Stimulated activated memory B cell treated with anti-CD40 and anti-IgM and Interleukin-4, amounts not matched to agents 10 μg/mL and 1 μg/mL and 100 μg/mL, for 72 hours (primary cell): Measurements from ENCODE around the gene KLK6.
"Not testable (repeated sequence)": the region's sequence is repeated elsewhere in the genome, so short reads cannot be mapped to it uniquely, and the experiment has no call there.

Source experiments
- ATAC-seq: fragments of 150-1000 bp; cut with Tn5 transposase; 2 replicates; pipeline ENCODE4 v1.10.0; 2021
- H3K27ac Mint-ChIP-seq: one replicate; pipeline ENCODE4 v1.8.0; 2022; ENCODE audit warnings: mild to moderate bottlenecking, mixed read lengths
- H3K27me3 Mint-ChIP-seq: one replicate; pipeline ENCODE4 v1.8.0; 2022; ENCODE audit warnings: mixed read lengths
- H3K36me3 Mint-ChIP-seq: one replicate; pipeline ENCODE4 v1.8.0; 2022; ENCODE audit warnings: mixed read lengths
- H3K4me1 Mint-ChIP-seq: one replicate; pipeline ENCODE4 v1.8.0; 2022; ENCODE audit warnings: mixed read lengths
- H3K4me3 Mint-ChIP-seq: one replicate; pipeline ENCODE4 v1.8.0; 2022; ENCODE audit warnings: mild to moderate bottlenecking, moderate library complexity, mixed read lengths
- H3K9me3 Mint-ChIP-seq: one replicate; pipeline ENCODE4 v1.8.0; 2022; ENCODE audit warnings: mixed read lengths

Gene KLK6

DNA sequence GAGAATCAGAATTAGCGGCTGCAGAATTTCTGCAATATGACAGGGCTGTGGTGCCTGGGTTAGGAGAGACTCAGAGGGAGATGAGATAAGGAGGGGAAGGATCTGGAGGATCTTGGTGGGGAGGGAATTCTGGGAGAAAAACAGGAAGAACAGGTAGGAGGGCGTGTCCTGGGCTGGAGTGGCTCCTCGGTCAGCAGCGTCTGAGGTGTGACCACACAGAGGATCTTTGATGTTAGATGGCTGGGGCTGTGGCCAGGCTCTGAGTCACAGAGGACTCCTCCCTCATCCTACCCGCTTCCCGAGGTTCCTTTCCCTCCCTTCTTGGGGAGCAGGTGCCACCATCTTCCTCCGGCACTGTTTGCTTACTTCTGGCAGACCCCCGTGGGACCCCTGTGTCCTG is 6.4 kb upstream of the KLK6 start:
- H3K36me3 Mint-ChIP-seq = no peaks in the 10 kb centered on the region
- H3K9me3 Mint-ChIP-seq = peaks cover 2% of the 10 kb centered on the region
- peaks cover 70% of the 10 kb centered on the region for H3K27me3 Mint-ChIP-seq
- peak; percentile 13 for ATAC-seq
- H3K4me3 Mint-ChIP-seq = no peak overlapping the region
- no peak overlapping the region for H3K27ac Mint-ChIP-seq
- H3K4me1 Mint-ChIP-seq = no peaks in the 10 kb centered on the region

DNA sequence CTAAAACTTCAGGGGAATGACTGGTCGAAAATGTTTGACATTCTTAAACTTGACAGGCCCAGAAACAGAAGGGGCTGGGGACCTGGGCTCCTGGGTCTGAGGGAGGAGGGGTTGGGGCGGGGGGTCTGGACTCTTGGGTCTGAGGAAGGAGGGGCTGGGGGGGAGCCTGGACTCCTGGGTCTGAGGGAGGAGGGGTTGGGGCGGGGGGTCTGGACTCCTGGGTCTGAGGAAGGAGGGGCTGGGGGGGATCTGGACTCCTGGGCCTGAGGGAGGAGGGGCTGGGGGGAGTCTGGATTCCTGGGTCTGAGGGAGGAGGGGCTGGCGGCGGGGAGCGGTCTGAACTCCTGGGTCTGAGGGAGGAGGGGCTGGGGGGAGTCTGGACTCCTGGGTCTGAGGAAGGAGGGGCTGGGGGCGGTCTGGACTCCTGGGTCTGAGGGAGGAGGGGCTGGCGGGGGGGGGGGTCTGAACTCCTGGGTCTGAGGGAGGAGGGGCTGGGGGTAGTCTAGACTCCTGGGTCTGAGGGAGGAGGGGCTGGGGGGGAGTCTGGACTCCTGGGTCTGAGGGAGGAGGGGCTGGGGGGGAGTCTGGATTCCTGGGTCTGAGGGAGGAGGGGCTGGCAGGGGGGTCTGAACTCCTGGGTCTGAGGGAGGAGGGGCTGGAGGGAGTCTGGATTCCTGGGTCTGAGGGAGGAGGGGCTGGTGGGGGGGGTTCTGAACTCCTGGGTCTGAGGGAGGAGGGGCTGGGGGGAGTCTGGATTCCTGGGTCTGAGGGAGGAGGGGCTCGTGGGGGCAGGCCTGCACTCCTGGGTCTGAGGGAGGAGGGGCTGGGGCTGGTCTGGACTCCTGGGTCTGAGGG is 5.5 kb upstream of the KLK6 start:
- Mint-ChIP-seq H3K27ac (no peak overlapping the region), H3K9me3 (no peaks in the 10 kb centered on the region), H3K4me1 (no peaks in the 10 kb centered on the region), H3K4me3 (no peak overlapping the region), H3K36me3 (no peaks in the 10 kb centered on the region), H3K27me3 (peaks cover 70% of the 10 kb centered on the region)
- no peak for ATAC-seq

DNA sequence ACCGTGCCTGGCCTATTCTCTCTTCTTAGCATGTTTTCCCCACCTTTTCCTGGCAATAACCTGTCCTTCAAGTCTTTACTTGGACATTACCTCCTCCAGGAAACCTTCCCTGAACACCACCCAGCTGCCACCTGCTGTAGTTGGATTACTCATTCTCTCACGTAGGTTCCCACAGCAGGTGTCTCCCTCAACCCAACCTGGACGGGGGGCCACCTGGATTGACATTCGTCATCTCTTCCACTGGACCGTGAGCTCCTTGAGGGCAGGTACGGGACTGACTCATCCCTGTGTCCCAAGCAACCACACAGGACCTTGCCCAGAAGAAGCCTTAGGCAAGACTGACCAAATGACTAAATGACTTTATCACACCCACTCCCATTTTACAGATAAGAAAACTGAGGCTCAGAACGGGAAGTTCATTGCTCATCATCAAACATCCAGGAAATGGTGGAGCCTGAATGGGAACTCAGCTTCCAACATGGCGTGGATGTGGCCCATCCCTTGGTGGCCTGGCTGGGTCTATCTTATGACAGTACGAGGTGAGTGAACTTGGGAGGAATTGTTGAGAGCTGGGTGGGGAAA is 3.5 kb upstream of the KLK6 start:
- peaks cover 63% of the 10 kb centered on the region for H3K27me3 Mint-ChIP-seq
- no peak for ATAC-seq
- H3K4me1 Mint-ChIP-seq = no peaks in the 10 kb centered on the region
- H3K4me3 Mint-ChIP-seq = no peak overlapping the region
- no peaks in the 10 kb centered on the region for H3K9me3 Mint-ChIP-seq
- no peak overlapping the region for H3K27ac Mint-ChIP-seq
- H3K36me3 Mint-ChIP-seq = no peaks in the 10 kb centered on the region

DNA sequence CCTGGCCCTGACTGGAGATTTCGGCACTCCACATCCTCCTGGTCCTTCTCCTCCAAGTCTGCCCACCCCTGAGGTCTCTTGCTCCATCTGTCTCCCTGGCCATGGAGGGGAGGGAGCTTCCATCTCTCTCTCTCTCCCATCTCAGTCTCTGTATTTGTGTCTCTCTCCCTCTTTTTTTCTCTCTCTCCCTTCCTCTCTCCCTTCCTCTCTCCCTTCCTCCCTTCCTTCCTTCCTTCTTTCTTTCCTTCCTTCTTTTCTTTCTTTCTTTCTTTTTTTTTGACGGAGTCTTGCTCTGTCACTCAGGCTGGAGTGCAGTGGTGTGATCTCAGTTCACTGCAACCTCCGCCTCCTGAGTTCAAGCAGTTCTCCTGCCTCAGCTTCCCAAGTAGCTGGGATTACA is 419 bp upstream of the KLK6 start:
- not testable (repeated sequence) for H3K36me3 Mint-ChIP-seq, H3K4me1 Mint-ChIP-seq, H3K27ac Mint-ChIP-seq, H3K9me3 Mint-ChIP-seq, ATAC-seq, H3K4me3 Mint-ChIP-seq
- peaks cover 67% of the 10 kb centered on the region for H3K27me3 Mint-ChIP-seq

DNA sequence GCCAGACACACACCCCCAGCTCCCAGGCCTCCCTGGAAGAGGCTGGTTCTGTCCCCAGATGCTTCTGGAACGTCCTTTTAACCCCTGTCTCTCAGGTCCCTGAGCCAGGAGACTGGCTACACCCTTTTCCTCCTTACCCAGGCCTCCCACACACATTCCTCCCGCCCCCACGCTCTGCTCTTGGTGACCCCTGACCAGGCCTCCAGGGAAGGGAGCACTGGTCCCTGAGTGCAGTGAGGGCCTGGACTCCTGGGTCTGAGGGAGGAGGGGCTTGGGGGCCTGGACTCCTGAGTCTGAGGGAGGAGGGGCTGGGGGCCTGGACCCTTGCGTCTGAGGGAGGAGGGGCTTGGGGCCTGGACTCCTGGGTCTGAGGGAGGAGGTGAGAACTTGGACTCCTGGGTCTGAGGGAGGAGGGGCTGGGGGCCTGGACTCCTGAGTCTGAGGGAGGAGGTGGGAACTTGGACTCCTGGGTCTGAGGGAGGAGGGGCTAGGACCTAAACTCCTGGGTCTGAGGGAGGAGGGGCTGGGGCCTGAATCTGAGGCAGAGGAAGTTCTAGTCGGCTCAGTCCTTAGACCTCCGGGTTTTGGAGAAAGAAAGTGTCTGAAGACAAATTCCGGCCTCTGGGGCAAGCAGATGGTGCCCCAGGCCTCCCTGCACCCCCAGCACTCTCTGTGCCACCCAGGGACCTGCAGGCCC is 527 bp downstream of the KLK6 start:
- Mint-ChIP-seq H3K9me3 (peaks cover 2% of the 10 kb centered on the region), H3K27ac (no peak overlapping the region), H3K36me3 (no peaks in the 10 kb centered on the region), H3K4me1 (no peaks in the 10 kb centered on the region), H3K27me3 (peaks cover 74% of the 10 kb centered on the region), H3K4me3 (no peak overlapping the region)
- no peak for ATAC-seq

DNA sequence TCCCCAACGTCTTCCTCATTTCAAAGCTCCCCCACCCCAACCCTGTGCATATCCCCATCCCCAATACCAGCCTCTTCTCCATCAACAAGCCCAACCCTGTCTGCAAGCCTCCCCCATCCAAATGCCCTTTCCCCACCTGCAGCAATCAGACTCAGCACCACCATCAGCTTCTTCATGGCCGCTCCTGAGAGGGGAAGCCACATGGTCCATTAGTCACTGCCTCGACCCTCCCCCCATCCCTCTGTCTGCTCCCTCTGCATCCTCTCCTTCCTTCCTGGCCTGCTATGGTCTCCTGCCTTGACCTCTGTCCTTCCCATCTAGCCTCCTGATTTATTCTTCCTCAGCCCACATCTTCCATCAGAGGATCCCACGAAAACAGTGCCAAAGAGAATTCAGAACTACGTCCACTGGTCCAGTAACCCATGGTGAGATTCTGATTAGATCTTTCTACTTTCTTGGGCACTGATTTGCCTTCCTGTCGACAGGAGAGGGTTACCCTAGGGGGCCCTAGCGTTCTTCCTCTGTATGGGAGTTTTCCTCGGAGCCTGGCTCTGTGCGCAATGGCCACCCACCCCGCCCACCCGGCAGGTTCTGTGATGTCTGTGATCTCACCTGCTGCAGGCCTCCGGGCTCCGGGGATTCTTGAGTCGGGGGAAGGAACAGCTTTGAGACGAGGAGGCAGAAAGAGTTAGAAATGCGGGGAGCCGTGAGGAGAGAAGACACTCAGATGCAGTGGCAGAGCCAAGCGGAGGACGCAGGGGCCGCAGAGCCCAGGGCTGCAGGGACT is 1.3 kb downstream of the KLK6 start:
- no peaks in the 10 kb centered on the region for H3K4me1 Mint-ChIP-seq
- no peak overlapping the region for H3K4me3 Mint-ChIP-seq
- peaks cover 76% of the 10 kb centered on the region for H3K27me3 Mint-ChIP-seq
- no peaks in the 10 kb centered on the region for H3K36me3 Mint-ChIP-seq
- no peak for ATAC-seq
- H3K9me3 Mint-ChIP-seq = peaks cover 6% of the 10 kb centered on the region
- H3K27ac Mint-ChIP-seq = no peak overlapping the region

DNA sequence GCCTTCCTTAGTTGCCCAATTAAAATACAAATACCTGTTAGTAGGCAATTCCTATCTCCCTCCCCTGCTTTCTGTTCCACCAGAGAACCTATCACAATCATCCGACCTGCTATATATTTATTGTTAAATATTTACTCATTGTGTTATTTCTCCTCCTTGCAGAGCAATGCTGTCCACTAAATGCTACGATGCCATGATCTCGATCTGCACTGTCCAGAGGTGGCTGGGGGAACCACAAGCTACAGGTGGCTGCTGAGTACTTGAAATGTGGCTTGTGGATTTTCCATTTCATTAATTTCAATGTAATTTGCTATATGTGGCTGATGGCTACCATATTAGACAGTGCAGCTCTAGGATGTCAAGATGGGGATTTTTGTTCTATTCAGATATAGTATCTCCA is 5.1 kb downstream of the KLK6 start:
- Mint-ChIP-seq H3K27ac (no peak overlapping the region), H3K9me3 (peaks cover 31% of the 10 kb centered on the region), H3K36me3 (peaks cover 8% of the 10 kb centered on the region), H3K4me3 (no peak overlapping the region), H3K4me1 (no peaks in the 10 kb centered on the region), H3K27me3 (peaks cover 62% of the 10 kb centered on the region)
- no peak for ATAC-seq

DNA sequence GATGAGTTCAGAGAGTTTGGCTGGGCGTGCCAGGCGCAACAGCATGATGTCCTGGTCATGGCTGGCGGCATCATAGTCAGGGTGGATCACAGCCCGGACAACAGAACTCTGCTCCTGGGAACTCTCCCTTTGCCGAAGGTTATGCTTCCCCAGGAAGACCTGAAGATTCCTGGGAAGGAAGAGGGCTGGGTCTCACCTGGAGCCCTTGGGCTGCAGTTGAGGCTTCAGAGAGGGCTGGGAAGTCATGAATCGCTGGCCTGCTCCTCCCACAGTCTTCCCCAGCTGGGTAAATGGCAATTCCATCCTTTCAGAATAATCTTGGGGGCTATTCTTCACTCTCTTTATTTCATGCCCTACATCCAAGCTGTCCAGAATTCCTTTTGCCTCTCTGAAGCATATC is 6.0 kb downstream of the KLK6 start:
- Mint-ChIP-seq H3K36me3 (peaks cover 10% of the 10 kb centered on the region), H3K4me3 (no peak overlapping the region), H3K27ac (no peak overlapping the region), H3K4me1 (no peaks in the 10 kb centered on the region), H3K9me3 (peaks cover 33% of the 10 kb centered on the region), H3K27me3 (peaks cover 69% of the 10 kb centered on the region)
- no peak for ATAC-seq

DNA sequence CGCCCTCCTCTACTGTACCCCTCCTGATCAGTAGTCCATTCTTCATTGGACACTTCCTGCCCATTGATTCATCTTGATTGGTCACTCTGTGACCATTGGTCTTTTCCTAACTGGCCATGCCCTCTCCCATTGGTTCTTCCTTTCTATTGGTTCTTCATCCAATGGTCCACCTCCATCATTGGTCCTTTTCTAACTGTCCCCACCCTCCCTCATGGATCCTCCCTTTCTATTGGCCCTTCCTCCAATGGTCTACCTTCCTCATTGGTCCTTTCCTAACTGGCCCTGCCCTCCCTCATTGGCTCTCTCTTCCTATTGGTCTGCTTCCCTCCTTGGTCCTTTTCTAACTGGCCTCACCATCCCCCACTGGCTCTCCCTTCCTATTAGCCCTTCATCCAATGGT is 7.1 kb downstream of the KLK6 start:
- Mint-ChIP-seq H3K27ac (no peak overlapping the region), H3K36me3 (peaks cover 10% of the 10 kb centered on the region), H3K27me3 (peaks cover 69% of the 10 kb centered on the region)

DNA sequence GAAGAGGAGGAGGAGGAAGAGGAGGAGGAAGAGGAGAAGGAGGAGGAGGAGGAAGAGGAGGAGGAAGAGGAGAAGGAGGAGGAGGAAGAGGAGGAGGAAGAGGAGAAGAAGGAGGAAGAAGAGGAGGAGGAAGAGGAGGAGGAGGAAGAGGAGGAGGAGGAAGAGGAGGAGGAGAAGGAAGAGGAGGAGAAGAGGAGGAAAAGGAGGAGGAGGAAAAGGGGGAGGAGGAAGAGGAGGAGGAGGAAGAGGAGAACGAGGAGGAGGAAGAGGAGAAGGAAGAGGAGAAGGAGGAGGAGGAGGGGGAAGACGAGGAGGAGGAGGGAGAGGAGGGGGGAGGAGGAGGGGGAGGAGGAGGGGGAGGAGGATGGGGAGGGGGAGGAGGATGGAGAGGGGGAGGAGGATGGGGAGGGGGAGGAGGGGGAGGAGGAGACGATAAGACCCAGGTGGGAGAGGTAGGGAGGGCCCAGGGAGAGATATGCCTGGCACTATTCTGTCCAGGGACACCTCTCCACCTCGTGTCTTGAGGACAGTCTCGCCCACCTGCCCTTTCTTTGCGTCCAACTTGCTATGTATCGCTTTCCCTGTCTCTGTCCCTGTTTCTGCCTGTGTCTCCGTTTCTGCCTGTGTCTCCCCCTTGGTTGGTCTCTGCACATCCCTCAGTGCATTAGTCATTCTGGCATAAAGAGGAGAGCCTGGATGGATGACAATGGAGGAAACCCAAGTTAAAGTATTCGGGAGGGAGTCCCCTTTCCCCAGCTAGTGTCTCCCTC is 9.5 kb downstream of the KLK6 start:
- Mint-ChIP-seq H3K4me3 (no peak overlapping the region), H3K36me3 (peaks cover 10% of the 10 kb centered on the region)

More for the DNA sequence above, 7.1 kb downstream of the KLK6 start:
- ATAC-seq = no peak
- Mint-ChIP-seq H3K4me1 (no peaks in the 10 kb centered on the region), H3K9me3 (peaks cover 33% of the 10 kb centered on the region), H3K4me3 (no peak overlapping the region)

DNA sequence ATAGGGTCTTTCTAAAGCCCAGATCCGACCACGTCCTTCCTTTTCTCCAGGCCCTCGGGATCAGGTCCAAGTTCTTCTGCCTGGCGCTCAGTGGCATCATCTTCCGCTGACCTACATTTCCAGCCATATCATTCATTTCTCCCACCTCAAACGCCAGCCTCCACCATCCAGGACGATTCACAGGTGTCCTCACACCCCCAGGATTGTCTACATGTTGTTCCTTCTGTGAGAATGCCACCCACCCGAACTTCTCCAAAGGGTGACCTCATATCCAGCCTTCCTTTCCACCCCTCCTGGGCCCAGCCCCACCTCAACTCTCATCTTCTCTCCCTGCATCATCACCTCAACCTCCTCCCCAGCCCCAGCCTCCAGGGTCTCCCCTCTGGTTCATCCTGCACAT is 11.8 kb downstream of the KLK6 start:
- Mint-ChIP-seq H3K36me3 (peaks cover 8% of the 10 kb centered on the region), H3K27ac (no peak overlapping the region), H3K4me3 (no peak overlapping the region), H3K9me3 (peaks cover 22% of the 10 kb centered on the region), H3K4me1 (no peaks in the 10 kb centered on the region), H3K27me3 (peaks cover 59% of the 10 kb centered on the region)
- ATAC-seq = no peak

More for the DNA sequence above, 9.5 kb downstream of the KLK6 start:
- H3K4me1 Mint-ChIP-seq = no peaks in the 10 kb centered on the region
- ATAC-seq = no peak
- peaks cover 58% of the 10 kb centered on the region for H3K27me3 Mint-ChIP-seq
- no peak overlapping the region for H3K27ac Mint-ChIP-seq
- peaks cover 33% of the 10 kb centered on the region for H3K9me3 Mint-ChIP-seq

DNA sequence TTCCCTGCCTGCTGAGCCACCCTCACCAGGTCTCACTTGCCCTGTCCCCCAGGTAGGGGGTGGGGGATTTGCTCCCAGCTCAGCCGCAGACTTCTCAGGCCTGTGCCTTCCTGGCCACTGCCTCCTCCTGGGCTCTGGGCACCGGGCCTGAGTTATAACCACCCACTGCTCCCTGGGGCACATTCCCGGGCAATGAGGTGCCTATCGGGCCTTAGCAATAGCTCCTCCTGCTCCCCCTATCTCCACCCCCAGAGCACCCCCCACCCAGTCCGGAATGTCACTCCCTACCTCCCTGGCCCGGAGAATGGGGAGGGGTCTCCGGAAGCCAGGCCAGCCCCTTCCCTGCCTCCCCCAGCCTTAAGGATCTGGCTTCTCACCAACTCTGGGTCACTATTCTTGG is 16.5 kb downstream of the KLK6 start, which contains the start of gene KLK5:
Gene KLK5 (minus strand): TSS at position 129 of the 400 bp plus-strand sequence. CDS start 381 bp downstream, outside the sequence.
- peaks cover 4% of the 10 kb centered on the region for H3K9me3 Mint-ChIP-seq
- H3K27ac Mint-ChIP-seq = no peak within 1 kb of the TSS
- H3K36me3 Mint-ChIP-seq = no peaks in the 10 kb centered on the region
- peaks cover 61% of the 10 kb centered on the region for H3K27me3 Mint-ChIP-seq
- peak; percentile 8 for ATAC-seq
- no peaks in the 10 kb centered on the region for H3K4me1 Mint-ChIP-seq
- H3K4me3 Mint-ChIP-seq = no peak within 1 kb of the TSS

DNA sequence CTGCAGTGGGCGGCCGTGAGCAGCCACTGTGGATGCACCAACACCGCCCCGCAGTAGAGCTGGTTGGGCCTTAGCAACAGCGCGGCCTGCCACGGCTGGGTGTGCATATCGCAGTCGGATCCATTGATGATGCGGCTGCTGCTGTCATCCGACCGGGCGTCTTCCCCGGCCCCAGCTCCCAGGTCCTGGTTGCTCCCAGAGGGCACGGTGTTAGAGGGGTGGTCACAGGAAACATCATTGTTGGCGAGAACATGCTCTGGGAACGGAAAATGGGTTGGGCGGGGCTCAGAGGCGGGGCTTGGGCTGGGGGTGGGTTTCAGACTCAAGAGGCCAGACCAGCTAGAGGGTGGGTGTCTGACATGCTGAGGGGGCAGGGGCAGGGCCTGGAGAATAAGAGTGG is 19.5 kb downstream of the KLK6 start:
- peaks cover 10% of the 10 kb centered on the region for H3K9me3 Mint-ChIP-seq
- peaks cover 68% of the 10 kb centered on the region for H3K27me3 Mint-ChIP-seq
- no peak overlapping the region for H3K4me3 Mint-ChIP-seq
- ATAC-seq = no peak
- H3K36me3 Mint-ChIP-seq = no peaks in the 10 kb centered on the region
- H3K27ac Mint-ChIP-seq = no peak overlapping the region
- no peaks in the 10 kb centered on the region for H3K4me1 Mint-ChIP-seq

DNA sequence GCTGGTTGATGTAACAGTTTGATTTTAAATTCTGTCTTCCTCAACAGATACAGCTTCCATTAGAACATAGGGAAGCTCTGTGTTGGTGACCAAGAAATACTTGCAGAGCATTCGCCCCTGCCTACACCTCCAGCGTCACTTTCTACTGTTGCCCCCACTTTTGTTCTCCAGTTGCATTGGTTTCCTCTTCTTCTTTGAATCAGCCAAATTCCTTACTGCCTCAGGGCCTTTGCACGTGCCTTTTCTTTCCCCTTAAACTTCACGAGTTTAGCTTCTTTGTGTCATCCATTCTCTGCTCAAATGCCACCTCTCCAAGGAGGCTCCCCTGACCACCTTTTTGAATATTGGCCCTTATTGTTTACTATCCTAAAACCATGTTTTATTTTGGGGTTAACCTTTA is 22.3 kb downstream of the KLK6 start:
- Mint-ChIP-seq H3K4me1 (no peaks in the 10 kb centered on the region), H3K27ac (no peak overlapping the region), H3K27me3 (peaks cover 72% of the 10 kb centered on the region), H3K36me3 (peaks cover 9% of the 10 kb centered on the region), H3K9me3 (peaks cover 20% of the 10 kb centered on the region), H3K4me3 (no peak overlapping the region)
- ATAC-seq = no peak
